NK-92 (cell line): Measurements from ENCODE around the gene ARPC1A.
"Not testable (repeated sequence)": the region's sequence is repeated elsewhere in the genome, so short reads cannot be mapped to it uniquely, and the experiment has no call there.

Source experiments
- DNase-seq: peaks from one replicate; lab custom pipeline; 2025; ENCODE audit not compliant: unreplicated experiment; lab: John Stamatoyannopoulos, UW

Gene ARPC1A

GRCh38 chr7:99325592-99326407 lies at the start of gene ARPC1A:
TSS of gene ARPC1A (plus strand) at chr7:99325898. CDS start at chr7:99333354, 7,456 bp downstream.
- DNase-seq, result peak; percentile 68

GRCh38 chr7:99278180-99278579 lies 47.5 kb upstream of the ARPC1A start:
- DNase-seq, result no peak

GRCh38 chr7:99284165-99284564 lies 41.5 kb upstream of the ARPC1A start:
- not testable (repeated sequence) for DNase-seq

GRCh38 chr7:99287779-99288534 lies 37.7 kb upstream of the ARPC1A start:
- DNase-seq, result no peak

GRCh38 chr7:99289185-99289584 lies 36.5 kb upstream of the ARPC1A start:
- DNase-seq, result no peak

GRCh38 chr7:99290148-99290547 lies 35.5 kb upstream of the ARPC1A start:
- not testable (repeated sequence) for DNase-seq

GRCh38 chr7:99290980-99291607 lies 34.6 kb upstream of the ARPC1A start:
- DNase-seq, result no peak

- DNase-seq, result no peak
Observed at GRCh38 chr7:99292127-99292526, 33.6 kb upstream of the ARPC1A start.

- no peak for DNase-seq
Observed at GRCh38 chr7:99293167-99293566, 32.5 kb upstream of the ARPC1A start.

GRCh38 chr7:99293650-99294049 lies 32.0 kb upstream of the ARPC1A start:
- no peak for DNase-seq

- DNase-seq, result no peak
Observed at GRCh38 chr7:99296471-99296870, 29.2 kb upstream of the ARPC1A start.

GRCh38 chr7:99301496-99301895 lies 24.2 kb upstream of the ARPC1A start:
- no peak for DNase-seq

- DNase-seq, result no peak
Observed at GRCh38 chr7:99305473-99306260, 20.0 kb upstream of the ARPC1A start.

- no peak for DNase-seq
Observed at GRCh38 chr7:99308461-99309074, 17.1 kb upstream of the ARPC1A start.

GRCh38 chr7:99309111-99309510 lies 16.6 kb upstream of the ARPC1A start:
- no peak for DNase-seq

- no peak for DNase-seq
Observed at GRCh38 chr7:99310004-99310403, 15.7 kb upstream of the ARPC1A start.

GRCh38 chr7:99311702-99312101 lies 14.0 kb upstream of the ARPC1A start:
- DNase-seq, result no peak

- DNase-seq, result no peak
Observed at GRCh38 chr7:99312316-99313203, 13.1 kb upstream of the ARPC1A start.

- no peak for DNase-seq
Observed at GRCh38 chr7:99313204-99313573, 12.5 kb upstream of the ARPC1A start.

- no peak for DNase-seq
Observed at GRCh38 chr7:99314504-99314903, 11.2 kb upstream of the ARPC1A start.
